ENCODE results near the gene TRDMT1. TPM values are rescaled to one million over a fixed set of nuclear protein-coding genes. Genes with fewer than 3 reads are reported as not detected.

TRDMT1 gene
- total RNA-seq, 4 donors from 2014 or later = 4.9 to 13.7 (median 6.2) TPM

DNA sequence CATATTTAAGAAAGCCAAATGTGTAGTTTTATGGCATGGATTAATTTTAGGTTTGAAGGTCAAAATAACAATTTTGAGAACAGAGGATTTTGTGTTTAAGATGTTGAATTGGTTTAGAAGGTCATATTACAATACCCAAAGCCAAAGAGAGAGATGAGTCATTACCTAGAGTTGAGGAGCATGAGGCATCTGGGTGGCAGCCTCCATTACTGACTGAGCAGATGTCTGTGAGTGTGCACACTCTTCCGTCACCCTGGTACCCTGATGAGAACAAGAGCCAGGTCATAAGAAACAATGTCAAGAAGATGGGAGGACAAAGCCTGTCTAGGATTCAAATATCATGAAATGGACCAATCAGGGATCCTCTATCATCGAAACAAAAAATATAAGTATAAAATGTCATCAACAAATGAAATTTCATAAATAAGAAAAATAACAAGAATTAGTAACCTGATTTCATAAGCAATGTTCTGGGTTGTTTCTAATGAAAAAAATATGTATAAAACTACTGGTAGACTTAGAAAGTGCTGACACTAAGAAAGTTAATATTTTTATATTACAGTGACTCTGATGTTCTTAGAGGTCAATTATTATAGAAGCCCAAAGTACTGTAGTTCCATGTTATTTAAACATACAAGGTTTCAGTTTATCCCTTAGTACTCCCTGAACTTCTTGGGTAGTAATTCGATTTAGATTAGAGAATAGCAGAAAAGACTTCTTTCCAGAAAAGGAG is 91.8 kb downstream of the TRDMT1 start:
- no peak for ATAC-seq (ENCODE audit: low FRiP score)
- TF ChIP-seq, protein P1, sequence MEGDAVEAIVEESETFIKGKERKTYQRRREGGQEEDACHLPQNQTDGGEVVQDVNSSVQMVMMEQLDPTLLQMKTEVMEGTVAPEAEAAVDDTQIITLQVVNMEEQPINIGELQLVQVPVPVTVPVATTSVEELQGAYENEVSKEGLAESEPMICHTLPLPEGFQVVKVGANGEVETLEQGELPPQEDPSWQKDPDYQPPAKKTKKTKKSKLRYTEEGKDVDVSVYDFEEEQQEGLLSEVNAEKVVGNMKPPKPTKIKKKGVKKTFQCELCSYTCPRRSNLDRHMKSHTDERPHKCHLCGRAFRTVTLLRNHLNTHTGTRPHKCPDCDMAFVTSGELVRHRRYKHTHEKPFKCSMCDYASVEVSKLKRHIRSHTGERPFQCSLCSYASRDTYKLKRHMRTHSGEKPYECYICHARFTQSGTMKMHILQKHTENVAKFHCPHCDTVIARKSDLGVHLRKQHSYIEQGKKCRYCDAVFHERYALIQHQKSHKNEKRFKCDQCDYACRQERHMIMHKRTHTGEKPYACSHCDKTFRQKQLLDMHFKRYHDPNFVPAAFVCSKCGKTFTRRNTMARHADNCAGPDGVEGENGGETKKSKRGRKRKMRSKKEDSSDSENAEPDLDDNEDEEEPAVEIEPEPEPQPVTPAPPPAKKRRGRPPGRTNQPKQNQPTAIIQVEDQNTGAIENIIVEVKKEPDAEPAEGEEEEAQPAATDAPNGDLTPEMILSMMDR (IDR thresholded peaks at IDR 0.05) = no peak

DNA sequence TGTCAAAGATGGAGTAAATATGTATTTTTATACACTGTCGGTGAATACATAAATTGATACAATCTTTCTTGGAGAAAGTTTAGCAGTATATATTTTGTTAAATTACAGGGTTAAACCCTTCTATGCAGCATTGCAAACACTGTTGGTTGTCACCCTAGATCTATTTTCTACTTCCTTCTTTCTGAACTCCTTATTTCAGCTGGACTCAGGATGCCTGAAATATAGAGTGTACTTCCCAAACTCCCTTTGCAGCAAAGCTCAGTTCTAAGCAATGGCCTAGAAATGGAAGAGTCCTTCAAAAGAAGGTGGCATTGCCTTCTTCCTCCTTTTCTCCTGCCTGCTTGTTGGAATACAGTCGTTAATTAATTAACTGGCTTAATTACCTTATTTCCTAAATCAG is 92.4 kb downstream of the TRDMT1 start:
- no peak for DNase-seq (ENCODE audit: low spot score)
- ATAC-seq (ENCODE audit: low FRiP score) = no peak
- TF ChIP-seq, protein P1 (IDR thresholded peaks at IDR 0.05) = no peak

More for the DNA sequence above, 91.8 kb downstream of the TRDMT1 start:
- DNase-seq (ENCODE audit: low spot score) = no peak

GRCh38 chr10:17106991-17107390 is 94.5 kb downstream of the TRDMT1 start:
- DNase-seq (ENCODE audit: low spot score) = no peak
- TF ChIP-seq, protein P1 (IDR thresholded peaks at IDR 0.05) = no peak
- ATAC-seq (ENCODE audit: low FRiP score) = no peak

GRCh38 chr10:17101910-17102266 is 99.6 kb downstream of the TRDMT1 start:
- TF ChIP-seq, protein P1 (IDR thresholded peaks at IDR 0.05) = no peak
- ATAC-seq (ENCODE audit: low FRiP score) (no peak), DNase-seq (ENCODE audit: low spot score) (no peak)

DNA sequence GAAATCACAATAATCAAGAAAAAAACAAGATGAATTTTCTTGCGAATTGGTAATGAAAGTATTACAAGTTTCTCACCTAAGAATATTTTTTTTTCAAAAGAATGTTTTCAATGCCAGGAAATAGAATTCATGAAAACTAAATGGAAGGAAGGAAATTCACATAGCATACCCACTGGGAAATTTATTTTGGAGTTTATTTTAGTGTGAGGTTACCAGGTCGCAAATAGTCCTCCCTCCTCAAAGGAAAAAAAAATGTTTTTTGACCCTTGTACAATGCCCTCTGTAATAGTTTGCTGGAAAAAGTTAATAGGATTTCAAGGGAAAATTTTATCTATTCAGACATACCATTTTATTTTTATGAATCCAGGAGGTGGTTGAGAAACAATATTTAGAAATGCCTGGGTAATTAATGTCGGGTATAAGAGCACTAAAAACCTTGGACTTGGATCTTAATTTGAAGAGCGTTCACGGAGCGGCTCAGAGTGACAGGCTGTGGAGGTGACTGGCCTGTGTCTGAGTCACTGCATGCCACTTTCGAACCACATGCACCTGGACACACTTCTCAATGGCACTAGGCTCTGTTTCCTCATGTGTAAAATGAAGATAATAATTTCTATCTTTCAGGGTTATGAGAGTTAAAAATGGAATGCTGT is 100.1 kb downstream of the TRDMT1 start:
- ATAC-seq (ENCODE audit: low FRiP score) (no peak), DNase-seq (ENCODE audit: low spot score) (no peak)
- TF ChIP-seq, protein P1 (IDR thresholded peaks at IDR 0.05) = no peak

GRCh38 chr10:17100586-17100985 is 100.9 kb downstream of the TRDMT1 start:
- TF ChIP-seq, protein P1 (IDR thresholded peaks at IDR 0.05) = no peak
- ATAC-seq (ENCODE audit: low FRiP score) (no peak), DNase-seq (ENCODE audit: low spot score) (no peak)

- TF ChIP-seq, protein P1 (IDR thresholded peaks at IDR 0.05) = no peak
- ATAC-seq (ENCODE audit: low FRiP score) = no peak
- no peak for DNase-seq (ENCODE audit: low spot score)
Measured at GRCh38 chr10:17098012-17098411, 103.5 kb downstream of the TRDMT1 start.
